PC-9 (cell line): ENCODE results near the gene DLG4. TPM values are rescaled to one million over a fixed set of nuclear protein-coding genes. Genes with fewer than 3 reads are reported as not detected.
A peak's percentile ranks its signal among the peaks of the same experiment; 100 is the strongest.

Source experiments
- BruUV-seq: library from RNA; stranded (reverse); fragments of 400-500 nt; replicated peaks from 2 replicates; lab custom pipeline; 2021; lab: Mats Ljungman, UMichigan
- CTCF ChIA-PET: fragments of 300-600 bp; sonication (Branson Sonifier 250); formaldehyde crosslinking; loops from one replicate; lab custom pipeline; 2022; ENCODE audit warnings: antibody characterized with exemption; lab: Charles Lee
- POLR2A ChIA-PET: fragments of 300-600 bp; sonication (Branson Sonifier 250); formaldehyde crosslinking; loops from one replicate; lab custom pipeline; 2022; ENCODE audit warnings: antibody characterized with exemption; ENCODE audit not compliant: unreplicated experiment; lab: Charles Lee
- DNase-seq, 2 experiments: peaks; one replicate each; pipeline versions ENCODE4 v3.0.0 to v3.0.0-alpha.2; 2015 to 2022; ENCODE audit warnings: mixed read lengths in 1 of 2
- H2AFZ ChIP-seq: fragments of 200-600 bp; sonication (generic); 2 replicates; pipeline ENCODE4 v1.8.1; 2017; ENCODE audit warnings: antibody characterized with exemption
- H3F3A ChIP-seq: fragments of 200-600 bp; sonication (generic); 2 replicates; pipeline ENCODE4 v1.8.1; 2017; ENCODE audit warnings: antibody characterized with exemption, mild to moderate bottlenecking, low read depth; ENCODE audit not compliant: insufficient read depth
- H3K27ac ChIP-seq: fragments of 200-600 bp; sonication (generic); 2 replicates; pipeline ENCODE4 v1.6.1; 2016; ENCODE audit warnings: mixed run types
- H3K27me3 ChIP-seq: fragments of 200-600 bp; sonication (generic); 2 replicates; pipeline ENCODE4 v1.6.1; 2016; ENCODE audit warnings: low read depth, mixed run types; ENCODE audit not compliant: insufficient read depth
- H3K36me3 ChIP-seq: fragments of 200-600 bp; sonication (generic); 2 replicates; pipeline ENCODE4 v1.6.1; 2016; ENCODE audit warnings: low read depth, mixed run types
- H3K4me1 ChIP-seq: fragments of 200-600 bp; sonication (generic); replicated peaks from 2 replicates; pipeline ENCODE4 v1.6.1; 2016; ENCODE audit warnings: mixed run types; ENCODE audit not compliant: insufficient read depth
- H3K4me2 ChIP-seq: fragments of 200-600 bp; sonication (generic); 2 replicates; pipeline ENCODE4 v1.6.1; 2017; ENCODE audit warnings: mixed run types
- H3K4me3 ChIP-seq: fragments of 200-600 bp; sonication (generic); 2 replicates; pipeline ENCODE4 v1.6.1; 2016; ENCODE audit warnings: mixed run types
- H3K79me2 ChIP-seq: fragments of 200-600 bp; sonication (generic); 2 replicates; pipeline ENCODE4 v1.6.1; 2017; ENCODE audit warnings: low read depth, mixed run types
- H3K9me2 ChIP-seq: fragments of 200-600 bp; sonication (generic); 2 replicates; pipeline ENCODE4 v1.8.1; 2017; ENCODE audit warnings: mild to moderate bottlenecking; ENCODE audit not compliant: insufficient read depth
- H3K9me3 ChIP-seq: fragments of 200-600 bp; sonication (generic); 2 replicates; pipeline ENCODE4 v1.8.1; 2016; ENCODE audit warnings: low read depth; ENCODE audit not compliant: insufficient read depth
- H4K20me1 ChIP-seq: fragments of 200-600 bp; sonication (generic); 2 replicates; pipeline ENCODE4 v1.8.1; 2017; ENCODE audit not compliant: insufficient read depth
- CTCF ChIP-seq: fragments of 200-600 bp; sonication (generic); conservative IDR thresholded peaks from 2 replicates; pipeline ENCODE4 v1.6.1; 2017; ENCODE audit warnings: mixed run types, antibody characterized with exemption, mild to moderate bottlenecking, moderate library complexity
- EZH2 ChIP-seq: fragments of 200-600 bp; sonication (generic); IDR thresholded peaks from 2 replicates; pipeline ENCODE4 v1.8.0; 2017; ENCODE audit warnings: antibody characterized with exemption, low read depth
- intact Hi-C: fragments of 100-400 bp; cut with micrococcal nuclease; formaldehyde crosslinking; loops from one replicate; pipeline ENCODE4 v1.10.0; 2022; ENCODE audit not compliant: unreplicated experiment
- total RNA-seq: library from RNA; stranded (reverse); gene quantifications from 2 replicates; pipeline ENCODE4 v1.2.3, GENCODE V29; 2021

DLG4 gene
- total RNA-seq, 1 experiment from 2014 or later: 32.8 TPM

- H2AFZ ChIP-seq: no peak overlapping the region
- peaks cover 20% of the 10 kb centered on the region for H4K20me1 ChIP-seq
- no peaks in the 10 kb centered on the region for H3K9me3 ChIP-seq
- ChIA-PET CTCF (no interaction called here), POLR2A (no interaction called here)
- no peak for DNase-seq
- intact Hi-C loops: no loop called here
- H3K4me2 ChIP-seq: peak overlapping the region; percentile 70
- peaks cover 53% of the 10 kb centered on the region for H3F3A ChIP-seq
- peaks cover 48% of the 10 kb centered on the region for H3K4me1 ChIP-seq
- peak overlapping the region; percentile 80 for H3K27ac ChIP-seq
- peaks cover 81% of the 10 kb centered on the region for H3K79me2 ChIP-seq
- no peak overlapping the region; the same call in 1 of the 2 replicates for H3K4me3 ChIP-seq
- H3K9me2 ChIP-seq: no peaks in the 10 kb centered on the region
- no TSS peak for BruUV-seq
- H3K36me3 ChIP-seq: peaks cover 32% of the 10 kb centered on the region
- H3K27me3 ChIP-seq: no peaks in the 10 kb centered on the region
- TF ChIP-seq EZH2 (no peak), CTCF (no peak)
These were observed 17.2 kb upstream of the DLG4 start for GRCh38 chr17:7236808-7237207.

GRCh38 chr17:7235693-7236665 is 16.3 kb upstream of the DLG4 start:
- intact Hi-C loops: no loop called here
- H3K27me3 ChIP-seq: no peaks in the 10 kb centered on the region
- H3K4me2 ChIP-seq: peak overlapping the region; percentile 97; the same call in 1 of the 2 replicates
- peaks cover 32% of the 10 kb centered on the region for H3K36me3 ChIP-seq
- ChIA-PET CTCF (no interaction called here), POLR2A (no interaction called here)
- H3K9me2 ChIP-seq: no peaks in the 10 kb centered on the region
- peaks cover 83% of the 10 kb centered on the region for H3K79me2 ChIP-seq
- H3K4me1 ChIP-seq: peaks cover 51% of the 10 kb centered on the region
- no peak for DNase-seq
- H3K27ac ChIP-seq: 0 out of 2 replicates have a peak overlapping the region, but pooled peaks have one; percentile 57
- BruUV-seq: no TSS peak
- H4K20me1 ChIP-seq: peaks cover 29% of the 10 kb centered on the region
- no peak overlapping the region for H3K4me3 ChIP-seq
- no peak for TF ChIP-seq EZH2
- H3K9me3 ChIP-seq: no peaks in the 10 kb centered on the region
- H2AFZ ChIP-seq: no peak overlapping the region
- peaks cover 45% of the 10 kb centered on the region for H3F3A ChIP-seq

GRCh38 chr17:7234083-7234951 is 14.7 kb upstream of the DLG4 start, which contains the start of gene DVL2:
Gene DVL2, minus strand, starts transcription at chr17:7234517. Its CDS starts 255 bp downstream, at chr17:7234262.
- peaks cover 38% of the 10 kb centered on the region for H3K4me1 ChIP-seq
- peak within 1 kb of the TSS; percentile 91 for H2AFZ ChIP-seq

More at GRCh38 chr17:7234083-7234951, 14.7 kb upstream of the DLG4 start, which contains the start of gene DVL2:
- Histone ChIP-seq H3K27me3 (no peaks in the 10 kb centered on the region), H3K9me2 (no peaks in the 10 kb centered on the region), H4K20me1 (peaks cover 32% of the 10 kb centered on the region), H3F3A (peaks cover 37% of the 10 kb centered on the region), H3K36me3 (peaks cover 37% of the 10 kb centered on the region), H3K9me3 (no peaks in the 10 kb centered on the region), H3K4me2 (peak within 1 kb of the TSS; percentile 97), H3K27ac (peak within 1 kb of the TSS; percentile 57), H3K79me2 (peaks cover 86% of the 10 kb centered on the region), H3K4me3 (peak within 1 kb of the TSS; percentile 82)
- CTCF ChIA-PET: no interaction called here
- no TSS peak for BruUV-seq
- TF ChIP-seq CTCF (no peak), EZH2 (no peak)
- DNase-seq: peak; percentile 78 to 95
- intact Hi-C loops: no loop called here
- POLR2A ChIA-PET: interaction anchor here (0.6 to 1.5 kb wide), 3 partner anchors 14 to 393 kb away, joined by 4 to 10 read pairs (median 5); partner anchors contain the start of genes ACADVL, DLG4 and SAT2
